GM19025 (cell line): ENCODE results near the gene NREP.

ENCODE experiments used
- ATAC-seq: cut with Tn5 transposase; IDR thresholded peaks from one replicate; pipeline ENCODE4 v1.9.1; 2021; ENCODE audit warnings: mild to moderate bottlenecking, low read depth, moderate library complexity; ENCODE audit not compliant: unreplicated experiment

NREP gene

GRCh38 chr5:111756581-111757354 lies at the start of gene NREP:
NREP (minus strand) TSS chr5:111757194; CDS start chr5:111755772, 1,422 bp downstream.
- peak; percentile 2 for ATAC-seq

- no peak for ATAC-seq
These were observed 49.8 kb upstream of the NREP start for GRCh38 chr5:111806753-111807152.

- no peak for ATAC-seq
These were observed 49.2 kb upstream of the NREP start for GRCh38 chr5:111806156-111806555.

GRCh38 chr5:111805071-111805470 lies 48.1 kb upstream of the NREP start:
- ATAC-seq: no peak

GRCh38 chr5:111800351-111800750 lies 43.4 kb upstream of the NREP start:
- no peak for ATAC-seq

- ATAC-seq: no peak
These were observed 38.1 kb upstream of the NREP start for GRCh38 chr5:111795142-111795541.

GRCh38 chr5:111792471-111793058 lies 35.6 kb upstream of the NREP start:
- no peak for ATAC-seq

GRCh38 chr5:111790295-111790694 lies 33.3 kb upstream of the NREP start:
- no peak for ATAC-seq

GRCh38 chr5:111787006-111787405 lies 30.0 kb upstream of the NREP start:
- no peak for ATAC-seq

GRCh38 chr5:111784491-111785181 lies 27.6 kb upstream of the NREP start:
- no peak for ATAC-seq

GRCh38 chr5:111783537-111783936 lies 26.5 kb upstream of the NREP start:
- ATAC-seq: no peak

- ATAC-seq: no peak
These were observed 25.2 kb upstream of the NREP start for GRCh38 chr5:111782216-111782615.

- no peak for ATAC-seq
These were observed 24.2 kb upstream of the NREP start for GRCh38 chr5:111781200-111781599.

- ATAC-seq: no peak
These were observed 22.9 kb upstream of the NREP start for GRCh38 chr5:111779922-111780292.

GRCh38 chr5:111779260-111779921 lies 22.4 kb upstream of the NREP start:
- no peak for ATAC-seq

GRCh38 chr5:111776913-111777781 lies 20.2 kb upstream of the NREP start:
- no peak for ATAC-seq

GRCh38 chr5:111775224-111775623 lies 18.2 kb upstream of the NREP start:
- ATAC-seq: no peak

- peak; percentile 36 for ATAC-seq
These were observed 17.5 kb upstream of the NREP start for GRCh38 chr5:111774525-111774924.

GRCh38 chr5:111772456-111773122 lies 15.6 kb upstream of the NREP start:
- no peak for ATAC-seq

GRCh38 chr5:111769541-111769940 lies 12.5 kb upstream of the NREP start:
- no peak for ATAC-seq
